Thoracic aorta (tissue), 2 donors: ENCODE data around the gene EDN3. TPM values are rescaled to one million over a fixed set of nuclear protein-coding genes. Genes with fewer than 3 reads are reported as not detected.

Experiments used
- ATAC-seq: fragments of 150-250 bp; one replicate; pipeline ENCODE4 v1.8.0; 2017; ENCODE audit warnings: low read depth; ENCODE audit not compliant: insufficient number of reproducible peaks, low FRiP score
- DNase-seq: peaks from one replicate; pipeline ENCODE4 v3.0.0-alpha.2; 2020; ENCODE audit warnings: low spot score
- H3K27ac ChIP-seq, 2 donors: fragments of 200-600 bp; sonication (generic); 1 replicate in 1 of 2; 2 replicates in 1 of 2; pipeline ENCODE4 v1.5.1; 2016; ENCODE audit warnings: mild to moderate bottlenecking in 2 of 2, moderate library complexity in 2 of 2
- H3K27me3 ChIP-seq: fragments of 200-600 bp; sonication (generic); replicated peaks from 2 replicates; pipeline ENCODE4 v1.6.0; 2016; ENCODE audit warnings: mild to moderate bottlenecking; ENCODE audit not compliant: insufficient read depth
- H3K36me3 ChIP-seq: fragments of 200-600 bp; sonication (generic); one replicate; pipeline ENCODE4 v1.5.1; 2016
- H3K4me1 ChIP-seq, 2 donors: fragments of 200-600 bp; sonication (generic); 1 replicate in 1 of 2; 2 replicates in 1 of 2; pipeline versions ENCODE4 v1.5.1 to v1.6.0; 2016; ENCODE audit warnings: low read depth in 2 of 2, mild to moderate bottlenecking in 1 of 2; ENCODE audit not compliant: control insufficient read depth in 1 of 2
- H3K4me3 ChIP-seq: fragments of 200-600 bp; sonication (generic); 2 replicates; pipeline ENCODE4 v1.5.1; 2016; ENCODE audit warnings: mild to moderate bottlenecking
- H3K9me3 ChIP-seq: fragments of 200-600 bp; sonication (generic); 2 replicates; pipeline ENCODE4 v1.5.1; 2016
- total RNA-seq, 2 donors: library from RNA; depleted of rRNA; stranded (reverse); fragments of >200 nt; gene quantifications; one replicate each; pipeline versions ENCODE4 v1.1.0 to v1.2.3, GENCODE V29; 2016
- TF ChIP-seq, protein P1 (sequence below): fragments of 200-600 bp; sonication (generic); IDR thresholded peaks from one replicate; pipeline ENCODE4 v1.5.1; 2019; ENCODE audit warnings: antibody characterized with exemption

EDN3 gene
- total RNA-seq, 2 donors from 2014 or later, result not detected

GRCh38 chr20:59346061-59346460, 45.6 kb downstream of the EDN3 start:
- Histone ChIP-seq H3K36me3 (no peaks in the 10 kb centered on the region), H3K4me1 (no peaks in the 10 kb centered on the region), H3K9me3 (peaks cover 4% of the 10 kb centered on the region), H3K27ac (no peak overlapping the region), H3K27me3 (no peaks in the 10 kb centered on the region), H3K4me3 (no peak overlapping the region)
- no peak for ATAC-seq
- TF ChIP-seq, protein P1, sequence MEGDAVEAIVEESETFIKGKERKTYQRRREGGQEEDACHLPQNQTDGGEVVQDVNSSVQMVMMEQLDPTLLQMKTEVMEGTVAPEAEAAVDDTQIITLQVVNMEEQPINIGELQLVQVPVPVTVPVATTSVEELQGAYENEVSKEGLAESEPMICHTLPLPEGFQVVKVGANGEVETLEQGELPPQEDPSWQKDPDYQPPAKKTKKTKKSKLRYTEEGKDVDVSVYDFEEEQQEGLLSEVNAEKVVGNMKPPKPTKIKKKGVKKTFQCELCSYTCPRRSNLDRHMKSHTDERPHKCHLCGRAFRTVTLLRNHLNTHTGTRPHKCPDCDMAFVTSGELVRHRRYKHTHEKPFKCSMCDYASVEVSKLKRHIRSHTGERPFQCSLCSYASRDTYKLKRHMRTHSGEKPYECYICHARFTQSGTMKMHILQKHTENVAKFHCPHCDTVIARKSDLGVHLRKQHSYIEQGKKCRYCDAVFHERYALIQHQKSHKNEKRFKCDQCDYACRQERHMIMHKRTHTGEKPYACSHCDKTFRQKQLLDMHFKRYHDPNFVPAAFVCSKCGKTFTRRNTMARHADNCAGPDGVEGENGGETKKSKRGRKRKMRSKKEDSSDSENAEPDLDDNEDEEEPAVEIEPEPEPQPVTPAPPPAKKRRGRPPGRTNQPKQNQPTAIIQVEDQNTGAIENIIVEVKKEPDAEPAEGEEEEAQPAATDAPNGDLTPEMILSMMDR, result no peak
- no peak for DNase-seq

- TF ChIP-seq, protein P1, result no peak
- peaks cover 2% of the 10 kb centered on the region for H3K9me3 ChIP-seq
- H3K27ac ChIP-seq, result no peak overlapping the region
- DNase-seq (no peak), ATAC-seq (no peak)
- no peak overlapping the region for H3K4me3 ChIP-seq
- no peaks in the 10 kb centered on the region for H3K36me3 ChIP-seq
- H3K4me1 ChIP-seq, result no peaks in the 10 kb centered on the region
- H3K27me3 ChIP-seq, result no peaks in the 10 kb centered on the region
Measured at GRCh38 chr20:59349277-59349676, 48.9 kb downstream of the EDN3 start.

- TF ChIP-seq, protein P1, result no peak
Measured at GRCh38 chr20:59350330-59351156, 50.1 kb downstream of the EDN3 start.

DNA sequence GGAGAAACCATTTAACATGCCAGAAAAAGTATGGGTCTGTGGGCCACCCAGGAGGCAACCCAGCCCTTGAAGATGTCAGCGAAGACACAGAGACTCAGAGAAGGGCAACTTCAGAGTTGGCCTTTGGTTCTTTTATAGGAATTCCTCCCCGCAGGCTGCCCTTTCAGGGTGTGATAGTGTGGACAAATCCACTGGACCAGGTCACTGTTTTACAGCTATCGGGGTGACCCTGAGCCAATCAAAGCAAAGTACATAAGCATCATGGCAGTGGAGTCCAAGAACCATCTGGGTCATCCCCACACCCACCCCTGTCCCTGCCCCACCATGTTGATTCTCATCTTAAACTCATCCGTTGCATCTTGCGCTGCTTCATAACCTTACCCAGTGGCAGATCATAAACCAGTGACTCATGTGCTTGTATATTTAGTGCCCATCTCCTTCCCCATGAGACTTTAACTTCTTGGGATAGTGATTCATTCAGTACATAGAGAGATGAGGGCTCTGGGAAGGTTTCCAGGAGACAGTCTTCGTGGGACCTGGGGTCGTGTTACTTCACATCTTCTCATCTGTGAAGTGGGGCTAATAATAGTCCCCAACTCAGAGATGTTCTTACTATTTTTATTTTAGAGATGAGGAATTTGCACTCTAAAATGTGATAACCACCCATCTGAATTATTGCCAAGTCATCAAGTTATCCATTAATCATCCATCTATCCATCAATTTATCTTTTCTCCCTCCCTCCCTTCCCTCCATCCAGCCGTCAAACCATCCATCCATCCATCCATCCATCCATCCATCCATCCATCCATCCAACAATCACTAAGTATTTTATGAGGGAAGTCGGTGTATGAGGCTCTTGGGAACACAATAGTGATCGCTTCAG, 51.0 kb downstream of the EDN3 start:
- DNase-seq (no peak), ATAC-seq (no peak)
- Histone ChIP-seq H3K27ac (no peak overlapping the region), H3K27me3 (no peaks in the 10 kb centered on the region), H3K36me3 (no peaks in the 10 kb centered on the region), H3K4me1 (no peaks in the 10 kb centered on the region), H3K9me3 (no peaks in the 10 kb centered on the region), H3K4me3 (no peak overlapping the region)
- TF ChIP-seq, protein P1, result no peak

More at GRCh38 chr20:59350330-59351156, 50.1 kb downstream of the EDN3 start:
- ATAC-seq, result no peak
- Histone ChIP-seq H3K27me3 (no peaks in the 10 kb centered on the region), H3K9me3 (no peaks in the 10 kb centered on the region), H3K27ac (no peak overlapping the region), H3K4me1 (no peaks in the 10 kb centered on the region), H3K4me3 (no peak overlapping the region), H3K36me3 (no peaks in the 10 kb centered on the region)
- no peak for DNase-seq

DNA sequence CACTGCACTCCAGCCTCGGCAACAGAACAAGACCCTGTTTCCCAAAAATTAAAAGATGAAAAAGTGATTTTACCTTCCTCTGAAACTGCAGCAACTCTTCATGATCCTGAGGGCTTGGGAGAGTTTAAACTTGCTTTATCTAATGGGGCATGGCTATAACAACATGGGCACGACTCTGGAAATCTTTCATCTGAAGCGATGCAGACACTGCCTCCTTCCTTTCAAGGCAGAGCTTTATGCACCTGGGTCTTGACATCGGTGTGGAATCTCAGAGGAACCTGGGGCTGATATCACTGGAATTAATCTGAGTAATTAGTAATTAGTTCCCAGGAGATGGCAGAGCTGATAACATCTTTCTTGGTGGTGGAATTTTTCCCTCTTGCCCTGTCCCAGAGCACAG, 52.1 kb downstream of the EDN3 start:
- Histone ChIP-seq H3K9me3 (no peaks in the 10 kb centered on the region), H3K4me1 (no peaks in the 10 kb centered on the region), H3K36me3 (no peaks in the 10 kb centered on the region), H3K4me3 (no peak overlapping the region), H3K27me3 (no peaks in the 10 kb centered on the region), H3K27ac (no peak overlapping the region)
- TF ChIP-seq, protein P1, result no peak
- ATAC-seq (no peak), DNase-seq (no peak)
